ENCODE data around the gene KAZN. TPM values are rescaled to one million over a fixed set of nuclear protein-coding genes. Genes with fewer than 3 reads are reported as not detected.

The KAZN gene
- polyA plus RNA-seq, 3 donors = 35.5 to 42.8 (median 41.2) TPM

DNA sequence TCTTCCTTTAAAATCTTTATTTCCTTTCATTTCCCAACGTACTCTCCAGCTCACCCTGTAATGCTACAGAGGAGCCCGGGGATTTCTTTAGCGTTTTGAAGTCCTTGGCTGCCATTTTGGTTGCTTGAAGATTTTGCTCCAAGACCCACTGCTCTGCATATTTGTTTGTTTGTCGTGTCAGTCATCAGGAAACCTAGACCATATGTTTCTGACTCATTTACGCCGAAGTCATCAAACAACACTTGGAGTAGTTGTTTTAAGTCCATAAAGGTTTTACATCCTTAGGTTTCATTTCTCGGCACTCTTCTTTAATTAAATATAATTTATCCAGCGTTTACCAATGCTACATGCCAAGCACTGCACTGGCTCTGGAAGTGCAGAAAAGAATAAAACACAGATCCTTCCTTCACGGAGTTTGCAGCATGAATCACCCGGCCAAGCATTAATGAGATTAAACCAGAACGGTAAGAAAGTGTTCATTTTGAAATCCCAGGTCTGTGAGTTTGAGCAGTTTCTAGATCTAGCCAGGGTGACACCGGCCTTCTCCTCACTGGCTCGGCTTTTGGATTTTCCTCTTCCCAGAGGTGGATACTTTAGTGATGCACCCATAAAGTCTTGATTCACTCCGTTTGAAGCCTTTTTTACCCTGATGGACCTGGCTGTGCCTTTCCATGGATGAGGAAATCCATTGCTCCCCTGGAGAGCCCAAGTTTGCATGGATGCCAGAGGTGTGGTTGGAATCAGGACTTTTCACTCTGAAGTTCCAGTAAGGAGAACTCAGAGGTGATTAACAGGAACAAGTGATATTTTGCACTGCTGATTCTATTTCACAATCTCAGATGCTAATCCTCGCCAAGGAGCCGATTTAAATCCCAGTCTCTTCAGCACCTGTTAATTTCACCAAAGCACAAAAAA, 109.3 kb downstream of the KAZN start:
- DNase-seq = no peak

DNA sequence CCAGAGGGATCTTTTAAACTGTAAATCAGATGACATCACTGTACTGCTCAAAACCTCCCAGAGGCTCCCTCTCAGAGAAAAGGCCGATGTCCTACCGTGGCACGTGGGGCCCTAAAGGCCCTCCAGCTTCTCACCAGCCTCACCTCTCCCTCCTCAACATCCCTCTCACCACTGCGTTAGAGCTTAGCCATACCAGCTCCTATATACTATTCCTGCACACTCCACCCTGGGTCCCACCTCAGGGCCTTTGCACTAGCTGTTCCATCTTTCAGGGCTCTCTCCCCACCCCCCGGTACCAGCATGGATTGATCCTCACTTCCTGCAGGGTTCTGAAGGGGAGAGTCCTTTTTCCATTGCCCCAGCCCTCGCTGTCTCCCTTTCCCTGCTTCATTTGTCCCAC, 111.8 kb downstream of the KAZN start:
- DNase-seq = no peak

DNA sequence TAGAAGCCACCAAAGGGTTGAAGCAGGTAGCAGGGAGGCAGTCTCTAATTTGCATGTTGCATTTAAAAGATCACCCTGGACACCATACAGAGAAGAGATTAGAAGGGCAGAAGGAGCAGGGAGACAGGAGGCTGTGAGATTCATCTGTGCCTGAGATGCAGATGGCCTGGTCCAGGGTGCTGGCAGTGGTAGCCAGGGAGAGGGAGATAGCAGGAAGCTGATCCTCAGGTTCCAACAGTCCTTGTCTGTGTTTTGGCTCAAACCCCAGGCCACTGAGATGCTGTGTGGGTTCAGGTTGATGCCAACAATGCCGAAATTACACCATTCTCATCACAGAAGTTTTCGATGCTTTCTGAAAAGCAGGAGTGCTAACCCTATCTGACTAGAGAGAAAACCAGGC, 113.7 kb downstream of the KAZN start:
- no peak for DNase-seq

DNA sequence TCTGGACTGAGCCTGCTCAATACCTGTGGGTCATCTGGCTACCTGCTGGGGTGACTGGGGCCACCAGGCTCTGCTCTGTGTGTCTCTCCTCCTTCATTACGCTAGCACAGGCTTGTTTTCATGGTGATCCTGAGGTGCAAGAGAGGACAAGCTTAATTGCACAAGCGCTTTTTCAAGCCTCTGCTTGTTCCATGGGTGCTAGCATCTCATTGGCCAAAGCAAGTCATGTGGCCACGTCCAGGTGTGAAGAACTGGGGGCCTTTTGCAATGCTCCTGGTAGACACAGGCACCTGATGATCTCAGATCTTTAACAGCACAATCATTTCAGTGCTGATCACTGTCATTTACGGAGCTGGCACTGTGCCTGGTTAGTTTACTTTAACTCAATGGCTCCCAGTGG, 114.6 kb downstream of the KAZN start:
- DNase-seq = no peak

DNA sequence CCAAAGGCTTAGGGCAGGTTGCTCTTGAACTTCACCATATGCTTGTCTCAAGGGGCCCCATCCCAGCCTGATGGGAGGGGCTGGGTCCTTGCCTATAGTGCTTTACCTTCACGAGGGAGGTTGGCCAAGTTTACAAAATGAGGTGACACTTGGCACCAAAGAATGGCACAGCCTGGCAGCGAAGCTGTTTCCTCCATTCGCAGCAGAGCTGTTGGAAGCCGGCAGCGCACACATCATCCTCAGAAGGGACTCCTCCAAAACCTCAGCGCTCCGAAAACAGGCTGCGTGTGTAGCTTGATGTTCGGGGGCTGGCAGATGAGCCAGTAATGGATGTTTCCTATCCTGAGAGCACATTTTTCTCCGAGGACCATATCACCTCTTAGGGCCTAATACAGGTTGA, 116.8 kb downstream of the KAZN start:
- DNase-seq = no peak

DNA sequence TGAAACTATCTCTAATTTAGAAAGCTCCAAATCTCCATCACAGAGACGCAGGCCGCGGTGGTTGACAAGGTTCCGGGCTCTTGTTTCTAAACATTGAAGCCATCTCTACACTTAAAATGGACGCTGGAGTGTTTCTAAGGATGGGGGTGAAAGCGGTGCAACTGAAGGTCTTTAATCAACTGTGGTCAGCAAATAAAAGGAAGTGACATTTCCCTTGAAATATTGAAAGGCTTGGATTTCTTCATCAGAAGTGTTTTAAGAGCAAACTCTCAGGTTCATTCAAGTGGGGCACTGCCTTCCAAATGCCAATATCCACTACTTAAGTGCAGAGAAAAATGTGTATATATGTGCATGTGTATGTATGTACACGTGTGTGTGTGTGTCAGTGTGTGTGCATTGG, 117.3 kb downstream of the KAZN start:
- no peak for DNase-seq

DNA sequence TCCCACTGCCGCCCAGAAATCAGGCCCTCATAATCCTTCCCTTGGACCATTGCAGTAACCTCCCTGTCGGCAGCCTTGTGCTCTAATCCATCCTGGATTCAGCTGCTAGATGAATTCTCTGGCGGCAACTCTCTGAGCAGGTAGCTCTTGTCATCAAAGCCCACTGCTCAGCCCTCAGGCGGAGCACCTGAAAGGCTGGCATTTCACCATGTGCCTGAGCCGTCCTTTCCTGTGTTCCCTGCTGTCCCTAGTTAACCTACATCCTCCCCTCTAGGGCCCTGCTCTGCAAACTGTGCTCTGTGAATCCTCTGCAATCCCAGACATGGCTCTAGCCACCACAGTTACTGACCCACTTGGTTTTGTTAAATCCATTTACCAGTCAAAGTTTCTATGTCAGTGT, 118.0 kb downstream of the KAZN start:
- no peak for DNase-seq

DNA sequence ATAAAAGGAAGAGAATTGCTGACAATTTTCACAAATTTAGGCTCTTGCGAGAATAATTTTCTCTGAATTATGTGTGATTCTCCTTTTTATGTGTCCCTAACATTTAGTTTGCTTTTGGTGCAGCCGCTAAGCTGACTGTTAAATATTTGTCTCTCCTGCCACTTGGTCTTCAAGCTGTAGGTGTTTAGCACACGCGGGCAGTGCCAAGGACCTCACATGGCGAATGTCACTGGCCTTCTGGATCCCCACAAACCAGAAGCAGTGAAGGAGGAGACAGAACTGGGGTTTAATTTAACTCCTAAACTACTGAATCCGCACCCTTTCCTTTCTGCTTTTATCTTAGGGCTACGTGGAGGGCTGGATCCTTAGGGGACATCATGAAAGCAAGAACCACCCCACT, 120.0 kb downstream of the KAZN start:
- DNase-seq = no peak

DNA sequence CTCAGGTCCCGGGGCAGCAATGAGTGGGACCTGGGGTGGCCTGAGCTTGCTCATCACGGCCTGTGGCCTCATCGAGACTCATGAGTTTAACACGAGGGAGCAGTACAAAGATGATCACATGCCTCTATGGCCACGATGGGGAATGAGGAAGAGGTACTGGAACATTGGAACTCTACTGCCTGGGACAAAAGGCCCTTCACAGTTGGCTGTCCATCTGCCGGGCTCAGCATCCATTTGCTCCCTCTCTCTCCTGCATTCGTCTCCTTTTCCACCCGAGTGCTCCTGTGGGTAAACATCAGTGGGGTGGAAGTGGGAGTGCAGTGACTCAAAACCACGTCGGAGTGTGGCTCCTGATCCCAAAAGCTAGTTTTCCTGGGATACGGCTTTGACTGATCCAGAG, 124.9 kb downstream of the KAZN start:
- no peak for DNase-seq

DNA sequence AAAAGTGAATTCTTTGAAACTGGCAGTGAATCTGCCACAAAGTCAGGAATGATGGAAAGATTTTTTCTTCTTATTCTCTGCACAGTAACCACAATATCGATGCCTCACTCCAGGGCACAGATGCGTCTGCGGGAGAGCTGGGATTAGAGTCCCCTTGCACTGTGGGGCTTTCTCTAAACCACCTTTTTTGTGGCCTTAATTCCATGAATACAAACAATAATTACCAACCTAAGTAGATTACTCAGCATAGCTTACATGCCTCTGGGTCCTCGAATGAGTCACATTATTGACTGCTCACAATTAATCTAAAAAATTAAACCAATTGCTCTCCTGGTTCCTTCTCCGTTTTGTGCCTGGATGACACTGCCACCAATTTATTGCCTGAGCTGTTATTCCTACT, 125.8 kb downstream of the KAZN start:
- no peak for DNase-seq

DNA sequence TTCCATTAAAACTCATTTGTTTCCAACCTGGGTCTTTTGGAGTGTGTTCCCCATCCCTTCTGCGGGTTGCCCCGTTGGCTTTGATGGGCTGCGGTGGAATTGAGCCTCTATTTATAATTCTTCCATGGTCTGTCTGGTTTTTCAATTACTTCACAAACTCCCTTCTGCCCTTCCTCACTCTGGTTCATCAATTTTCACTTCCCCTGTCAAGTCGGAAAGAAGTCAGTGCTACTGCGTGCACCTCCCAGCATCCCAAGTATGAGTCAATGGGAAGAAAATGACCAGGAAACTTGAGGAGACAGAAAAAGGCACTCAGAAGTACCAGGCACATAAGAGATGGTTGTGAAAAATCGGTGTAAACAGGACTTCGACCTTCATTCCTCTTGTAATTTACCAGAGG, 126.2 kb downstream of the KAZN start:
- peak; percentile 50 for DNase-seq

DNA sequence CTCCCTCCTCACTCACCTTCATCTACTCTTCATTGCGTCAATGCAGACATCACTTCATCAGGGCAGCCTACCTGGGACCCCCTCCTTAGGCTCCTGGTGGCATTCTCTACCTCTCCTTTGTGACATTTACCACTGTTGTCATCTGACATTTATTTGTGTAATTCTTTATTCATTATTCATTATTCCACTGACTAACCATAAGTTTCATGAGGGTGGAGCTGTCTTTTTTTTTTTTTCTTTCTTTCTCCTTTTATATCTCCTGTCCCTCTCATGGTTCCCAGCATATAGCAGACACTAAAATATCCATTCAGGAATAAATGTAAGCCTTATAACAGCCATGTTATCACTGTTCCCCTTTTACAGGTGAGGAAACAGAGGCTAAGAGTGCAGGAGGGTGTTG, 126.8 kb downstream of the KAZN start:
- DNase-seq = no peak

DNA sequence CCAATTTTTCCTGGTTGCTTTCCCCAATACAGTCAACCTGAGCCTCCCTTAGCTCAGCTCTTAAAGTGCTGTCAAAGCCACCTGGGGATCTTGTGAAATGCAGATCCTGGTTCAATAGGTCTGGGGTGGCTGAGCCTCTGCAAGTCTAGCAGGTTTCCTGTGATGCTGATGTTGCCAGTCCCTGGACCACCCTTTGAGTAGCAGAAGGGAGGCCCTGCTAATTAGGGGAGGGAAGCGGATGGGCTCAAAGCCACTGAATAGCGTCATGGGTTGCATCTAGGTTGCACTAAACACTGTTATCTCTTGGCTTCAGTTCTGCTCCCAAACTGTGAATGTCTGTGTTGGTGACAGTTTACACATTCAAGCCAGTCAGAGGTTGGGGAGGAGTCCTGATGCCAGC, 127.2 kb downstream of the KAZN start:
- no peak for DNase-seq

DNA sequence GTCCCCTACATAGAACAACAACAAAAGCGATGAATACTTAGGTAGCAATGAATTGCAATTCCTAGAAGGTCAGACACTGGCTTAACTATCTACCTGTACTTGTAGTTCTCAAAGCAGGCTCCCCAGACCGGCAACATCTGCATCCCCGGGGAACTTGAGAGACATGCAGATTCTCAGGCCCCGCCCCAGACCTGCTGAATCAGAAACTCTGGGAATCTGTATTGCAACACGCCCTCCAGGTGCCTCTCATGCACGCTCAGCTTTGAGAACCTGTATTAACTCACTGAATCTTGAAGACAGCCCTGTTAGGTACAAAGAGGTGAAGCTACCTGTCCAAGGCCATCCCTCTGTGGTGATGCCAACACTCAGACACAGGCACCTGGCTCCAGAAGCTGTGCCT, 128.1 kb downstream of the KAZN start:
- DNase-seq = no peak

DNA sequence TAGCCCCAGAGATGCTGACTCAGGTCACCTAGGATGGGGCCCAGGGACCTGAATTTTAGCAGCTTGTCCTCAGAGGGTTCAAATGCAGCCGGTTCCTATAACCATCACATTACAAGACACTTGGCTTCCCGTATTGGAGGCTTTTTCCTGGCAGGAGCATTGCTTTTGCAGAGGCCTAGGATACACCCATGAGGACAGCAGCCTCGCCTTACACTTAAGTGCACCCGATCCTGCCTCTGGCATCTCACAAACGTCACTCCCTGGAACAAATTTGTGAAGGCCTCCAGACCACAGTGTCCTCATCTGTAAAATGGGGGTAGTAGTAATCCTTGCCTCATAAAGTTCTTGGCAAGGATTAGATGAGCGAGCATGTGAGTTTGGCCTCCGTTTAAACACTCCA, 130.0 kb downstream of the KAZN start:
- no peak for DNase-seq

DNA sequence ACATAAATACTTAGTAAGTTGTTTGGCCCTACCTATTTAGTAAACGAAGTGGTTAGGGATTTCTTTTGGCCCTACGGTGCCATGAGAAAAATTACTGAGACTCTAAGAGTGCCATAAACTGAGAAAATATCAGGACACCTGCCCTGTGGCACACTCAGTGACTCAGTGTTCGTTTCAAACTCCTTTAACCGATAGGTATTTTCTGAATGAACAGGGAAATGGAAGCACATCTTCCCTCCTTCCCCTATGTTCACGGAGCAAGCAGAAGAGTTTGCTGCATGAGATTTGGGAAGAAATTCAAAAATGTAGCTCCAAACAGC, 134.2 kb downstream of the KAZN start:
- DNase-seq = no peak

DNA sequence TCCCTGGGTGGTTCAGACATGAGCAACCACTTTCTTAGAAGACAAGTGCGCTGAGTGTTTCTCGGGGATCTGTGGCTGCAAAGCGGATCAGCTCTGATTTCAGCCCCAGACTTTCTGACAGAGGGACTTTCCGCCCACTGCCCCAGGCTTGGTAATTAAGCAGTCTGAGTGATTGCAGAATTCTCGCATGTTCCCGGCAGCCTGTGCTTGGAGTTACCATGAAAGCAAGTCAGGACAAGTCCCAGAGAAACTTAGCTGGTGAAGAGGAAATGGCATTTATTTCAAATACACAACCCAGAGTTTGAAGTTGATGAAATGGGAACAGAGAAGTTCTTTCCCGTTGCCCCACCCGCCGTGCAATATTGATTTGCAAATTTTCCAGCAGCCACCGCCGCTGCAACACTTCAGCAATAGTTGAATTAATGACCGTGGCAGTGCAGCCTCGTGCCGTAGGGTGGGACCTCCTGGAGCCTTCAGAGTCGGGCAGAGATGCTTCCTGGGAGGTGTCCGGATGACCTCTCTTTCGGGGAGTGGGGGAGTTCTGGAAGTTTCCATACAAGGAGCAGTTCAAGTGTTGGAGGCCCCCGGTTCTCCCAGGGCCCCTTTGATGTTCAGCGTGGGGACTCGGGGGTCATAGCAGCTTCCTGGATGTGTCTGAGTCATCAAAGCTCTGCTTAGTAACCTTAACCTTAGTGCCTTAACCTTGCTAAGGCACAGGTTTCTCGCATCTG, 134.7 kb downstream of the KAZN start:
- DNase-seq = no peak

DNA sequence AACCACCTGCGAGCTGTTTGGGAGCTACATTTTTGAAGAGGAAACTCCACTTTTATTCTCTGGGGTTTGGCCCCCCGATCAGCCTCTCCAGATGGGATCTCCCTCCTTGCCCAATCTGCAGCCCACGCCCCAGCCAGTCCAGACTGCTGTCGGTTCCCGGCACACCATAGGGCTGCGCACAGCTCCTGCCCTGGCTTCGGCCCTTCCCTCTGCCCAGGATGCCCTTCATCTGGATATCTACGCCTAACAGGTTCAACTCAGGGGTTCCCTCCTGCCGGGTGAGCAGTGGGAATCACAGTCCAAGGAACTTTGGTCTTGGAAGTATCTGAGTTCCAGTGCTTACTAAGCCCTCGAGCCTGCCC, 135.3 kb downstream of the KAZN start:
- no peak for DNase-seq

DNA sequence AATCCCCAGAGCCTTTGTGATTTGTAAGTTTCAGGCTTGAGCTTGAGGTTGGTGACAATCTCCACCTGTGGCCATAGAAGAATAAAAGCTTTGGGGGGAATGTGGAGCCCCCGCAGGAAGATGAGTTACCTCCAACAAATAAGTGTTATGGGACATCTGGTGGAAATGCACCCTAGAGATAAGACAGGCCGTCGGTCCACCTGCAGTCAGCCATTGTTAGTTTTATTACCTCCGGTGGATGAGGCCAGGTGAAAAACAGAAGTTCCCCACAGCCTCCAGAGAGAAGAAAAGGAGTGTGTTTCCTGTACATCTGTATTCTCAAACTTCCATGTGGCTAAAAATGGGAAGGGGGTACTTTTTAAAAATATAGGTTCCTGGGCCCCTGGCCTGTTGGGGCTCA, 137.4 kb downstream of the KAZN start:
- DNase-seq = no peak

DNA sequence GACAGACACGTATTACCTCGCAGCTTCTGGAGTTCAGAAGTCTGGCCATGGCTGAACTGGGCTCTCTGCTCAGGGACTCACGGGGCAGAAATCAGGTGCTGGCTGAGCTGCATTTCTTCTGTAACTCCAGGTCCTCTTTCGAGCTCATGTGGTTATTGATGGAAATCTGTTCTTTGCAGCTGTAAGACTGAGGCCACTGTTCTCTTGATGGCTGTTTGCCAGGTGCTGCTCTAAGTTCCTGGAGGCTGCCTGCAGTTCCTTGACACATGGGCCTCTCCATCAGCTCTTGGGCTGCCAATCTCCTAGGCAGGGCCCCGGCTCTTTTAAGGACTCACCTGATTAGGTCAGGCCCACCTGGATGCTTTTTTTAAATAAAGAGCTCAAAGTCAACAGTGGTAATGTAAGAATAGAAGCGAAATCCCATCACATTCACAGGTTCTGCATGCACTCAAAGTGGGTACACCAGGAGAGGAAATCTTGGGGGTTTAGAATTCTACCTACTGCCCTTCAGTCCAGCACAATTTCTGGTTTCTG, 139.1 kb downstream of the KAZN start:
- DNase-seq = no peak

DNA sequence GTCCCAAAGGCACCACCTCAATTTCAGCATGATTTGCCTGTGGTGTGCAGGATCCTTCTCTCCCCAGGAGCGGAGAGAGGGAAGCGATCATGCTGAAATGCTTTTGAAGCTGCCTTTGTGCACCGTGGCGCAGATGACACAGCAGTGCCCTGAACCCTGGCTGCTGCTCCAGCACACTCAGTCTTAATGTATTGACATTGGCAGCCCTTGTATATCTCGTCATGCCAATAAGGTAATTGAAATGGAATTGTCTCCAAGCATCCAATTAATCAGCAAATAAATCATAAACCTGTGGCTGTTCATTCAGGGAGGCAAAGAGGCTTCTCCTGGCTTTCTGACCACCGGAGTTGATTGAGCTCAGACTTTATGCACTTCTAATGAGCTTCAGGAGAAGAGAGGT, 139.8 kb downstream of the KAZN start:
- DNase-seq = no peak

DNA sequence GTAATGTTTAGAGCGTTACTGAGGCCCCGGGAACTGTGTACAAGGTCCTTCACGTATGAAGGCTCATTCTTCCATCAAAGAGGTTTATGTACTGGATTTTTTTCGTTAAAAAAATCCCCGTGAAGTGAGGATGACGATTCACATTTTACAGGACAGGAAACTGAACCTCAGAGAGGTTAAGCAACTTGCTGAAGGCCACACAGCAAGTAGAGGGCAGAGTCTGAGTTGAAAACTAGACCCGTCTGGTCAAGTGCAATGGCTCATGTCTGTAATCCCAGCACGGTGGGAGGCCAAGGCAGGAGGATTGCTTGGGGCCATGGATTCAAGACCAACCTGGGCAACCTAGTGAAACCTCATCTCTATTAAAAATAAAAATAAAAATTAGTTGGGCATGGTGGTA, 140.2 kb downstream of the KAZN start:
- DNase-seq = no peak

DNA sequence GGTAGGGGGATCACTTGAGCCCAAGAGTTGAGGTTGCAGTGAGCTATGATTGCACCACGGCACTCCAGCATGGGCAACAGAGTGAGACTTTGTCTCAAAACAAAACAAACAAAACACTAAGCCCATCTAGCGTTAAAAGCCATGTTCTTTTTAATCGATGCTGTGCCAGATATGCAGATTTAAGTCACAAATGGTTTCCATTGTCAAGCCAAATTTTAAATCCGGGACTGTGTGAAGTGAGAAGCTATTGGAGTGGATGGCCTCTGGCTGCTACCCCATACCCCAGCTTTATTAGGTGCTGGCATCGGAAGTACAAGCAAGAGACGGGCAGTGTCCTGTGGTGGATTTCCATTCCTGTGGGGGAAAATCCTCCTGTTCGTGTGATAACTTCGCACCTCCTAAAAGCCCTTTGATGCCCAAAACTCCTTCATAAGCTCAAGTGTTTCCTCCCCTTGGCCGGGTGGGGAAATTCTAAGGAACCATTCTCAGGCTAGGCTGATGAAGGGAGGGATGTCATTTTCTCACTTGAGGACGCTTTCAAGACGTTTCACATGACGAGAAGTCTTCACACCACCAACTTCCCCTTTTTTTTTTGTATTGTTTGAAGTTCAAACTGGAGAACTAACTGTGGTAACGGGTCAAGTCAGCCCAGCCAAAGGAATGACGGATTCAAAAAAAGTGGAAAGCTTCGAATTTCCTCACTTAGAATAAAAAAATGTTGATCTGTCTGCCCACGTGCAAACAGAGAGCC, 140.8 kb downstream of the KAZN start:
- no peak for DNase-seq

Measured in renal pelvis (tissue), 4 donors.